ENCODE measurements around the gene STEAP2.

DNA sequence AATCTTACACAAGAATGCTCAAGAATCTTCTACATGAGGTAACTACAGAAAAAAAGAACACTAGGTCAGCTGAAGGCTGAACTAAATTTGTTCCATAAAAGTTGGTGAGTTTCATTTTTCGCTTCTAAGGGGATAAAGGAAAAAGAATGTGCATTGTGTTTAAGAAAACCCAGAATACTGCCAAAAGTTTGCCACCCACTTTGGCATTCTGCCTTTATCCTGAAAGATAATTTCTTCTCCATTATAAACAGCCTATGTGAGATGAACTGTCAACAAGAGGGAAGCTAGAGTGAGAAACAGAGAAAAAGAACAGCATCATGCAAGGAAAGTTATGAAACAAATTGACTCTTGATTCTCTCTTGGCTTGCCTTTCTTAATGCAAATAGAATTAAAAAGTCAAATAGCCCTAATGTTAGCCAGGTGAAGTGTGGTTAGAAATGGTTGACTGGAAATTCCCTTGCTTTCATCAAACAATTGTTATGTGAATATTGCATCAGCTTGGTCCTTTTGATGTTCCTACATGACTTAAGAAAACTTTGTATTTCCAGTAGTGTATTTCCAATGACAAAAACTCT is 31.4 kb upstream of the STEAP2 start:
- TF ChIP-seq CTCF (IDR thresholded peaks at IDR 0.05) (no peak), POLR2A (IDR thresholded peaks at IDR 0.05) (no peak)
